Left lung (tissue), 14 donors: Measurements from ENCODE around the gene VPS25. TPM values are rescaled to one million over a fixed set of nuclear protein-coding genes. Genes with fewer than 3 reads are reported as not detected.

Experiments
- ATAC-seq: fragments of 200-7000 bp; cut with Tn5 transposase; one replicate; pipeline ENCODE4 v1.9.1; 2020; ENCODE audit warnings: moderate library complexity
- DNase-seq, 4 donors: peaks; one replicate each; pipeline ENCODE4 v3.0.0-alpha.2; 2013 to 2020
- H3K27ac ChIP-seq, 2 donors: fragments of 200-600 bp; sonication (generic) in 1 of 2; one replicate each; pipeline versions ENCODE4 v1.5.0 to v1.8.0; 2020 to 2021
- H3K27me3 ChIP-seq, 2 donors: fragments of 200-600 bp; sonication (generic) in 1 of 2; one replicate each; pipeline versions ENCODE4 v1.5.0 to v1.8.0; 2020 to 2021
- H3K36me3 ChIP-seq, 2 donors: fragments of 200-600 bp; sonication (generic) in 1 of 2; one replicate each; pipeline versions ENCODE4 v1.5.0 to v1.8.0; 2020 to 2021
- H3K4me1 ChIP-seq, 2 donors: fragments of 200-600 bp; one replicate each; pipeline ENCODE4 v1.8.0; 2021
- H3K4me3 ChIP-seq, 2 donors: fragments of 200-600 bp; sonication (generic) in 1 of 2; one replicate each; pipeline versions ENCODE4 v1.5.0 to v1.8.0; 2020 to 2021; ENCODE audit warnings: mild to moderate bottlenecking in 1 of 2
- H3K9me3 ChIP-seq, 2 donors: fragments of 200-600 bp; sonication (generic) in 1 of 2; one replicate each; pipeline versions ENCODE4 v1.5.0 to v1.8.0; 2020 to 2021
- CTCF ChIP-seq, 2 donors: fragments of 200-600 bp; sonication (generic) in 1 of 2; IDR thresholded peaks; one replicate each; pipeline versions ENCODE4 v1.5.0 to v1.8.0; 2021; ENCODE audit warnings: antibody characterized with exemption in 2 of 2
- intact Hi-C, 2 donors: fragments of 100-400 bp; cut with DNase I; formaldehyde crosslinking; loops; one replicate each; pipeline versions ENCODE4 v1.11.2 to v1.14.2; 2022
- long read RNA-seq, 12 donors: library from polyadenylated mRNA in 2 of 12; unstranded in 2 of 12; transcript quantifications; one replicate each; pipeline ENCODE4 v2.0.0 and lab custom pipeline, GENCODE V29; 2019 to 2026
- polyA plus RNA-seq, 6 donors: library from polyadenylated mRNA; unstranded; fragments of 120-200 nt; gene quantifications; one replicate each; pipeline ENCODE4 v1.2.1, GENCODE V29; 2013; ENCODE audit not compliant: insufficient read length in 6 of 6
- total RNA-seq, 2 donors: library from RNA; stranded (reverse); fragmentation: NEBNext Ultra II Directional; extraction: Animal tissue kit (Norgen Biotek cat#: 25700); gene quantifications; one replicate each; pipeline ENCODE4 v1.2.1, GENCODE V29; 2021
- donor health status: DM: no; HTN: yes; CAD: no.
- donor health status: DM: no; HTN: no; CAD: no.

VPS25 gene
- 10 to 100 TPM; 54.8 to 55.3 TPM for total RNA-seq
- polyA plus RNA-seq: 10 to 100 TPM; 62.1 to 72.7 (median 69.0) TPM
- long read RNA-seq, donor 1, transcript VPS25-201 (6 exons, 1,101 nt): major isoform, 43 of 44 reads
- long read RNA-seq, donor 1, partial matches to known transcripts: 0 of 44 reads
- long read RNA-seq, donor 1, other reads (novel, unspliced or antisense): 0 of 44 reads
- long read RNA-seq, donor 2, transcript VPS25-201 (6 exons, 1,101 nt): major isoform, 44 of 46 reads
- long read RNA-seq, donor 2, partial matches to known transcripts: 0 of 46 reads
- long read RNA-seq, donor 2, other reads (novel, unspliced or antisense): 0 of 46 reads
- long read RNA-seq, donor 3, transcript VPS25-201 (6 exons, 1,101 nt): major isoform, 38 of 41 reads
- long read RNA-seq, donor 3, partial matches to known transcripts: 0 of 41 reads
- long read RNA-seq, donor 3, other reads (novel, unspliced or antisense): 0 of 41 reads
- long read RNA-seq, donor 4, transcript VPS25-201 (6 exons, 1,101 nt): major isoform, 73 of 81 reads
- long read RNA-seq, donor 4, partial matches to known transcripts: 1 of 81 reads
- long read RNA-seq, donor 4, other reads (novel, unspliced or antisense): 3 of 81 reads
- long read RNA-seq, donor 5, transcript VPS25-201 (6 exons, 1,101 nt): major isoform, 39 of 78 reads
- long read RNA-seq, donor 5, partial matches to known transcripts: 39 of 78 reads
- long read RNA-seq, donor 5, other reads (novel, unspliced or antisense): 0 of 78 reads
- long read RNA-seq, donor 6, transcript VPS25-201 (6 exons, 1,101 nt): major isoform, 58 of 103 reads
- long read RNA-seq, donor 6, partial matches to known transcripts: 44 of 103 reads
- long read RNA-seq, donor 6, other reads (novel, unspliced or antisense): 0 of 103 reads
- long read RNA-seq, donor 7, transcript VPS25-201 (6 exons, 1,101 nt): major isoform, 36 of 55 reads
- long read RNA-seq, donor 7, partial matches to known transcripts: 17 of 55 reads
- long read RNA-seq, donor 7, other reads (novel, unspliced or antisense): 0 of 55 reads
- long read RNA-seq, donor 8, transcript VPS25-201 (6 exons, 1,101 nt): major isoform, 33 of 68 reads
- long read RNA-seq, donor 8, partial matches to known transcripts: 27 of 68 reads
- long read RNA-seq, donor 8, other reads (novel, unspliced or antisense): 5 of 68 reads
- long read RNA-seq, donor 9: 0 reads
- long read RNA-seq, donor 10, transcript VPS25-201 (6 exons, 1,101 nt): major isoform, 99 of 106 reads
- long read RNA-seq, donor 10, partial matches to known transcripts: 0 of 106 reads
- long read RNA-seq, donor 10, other reads (novel, unspliced or antisense): 3 of 106 reads
- long read RNA-seq, donor 11: 0 reads
- long read RNA-seq, donor 12, transcript VPS25-201 (6 exons, 1,101 nt): major isoform, 38 of 41 reads
- long read RNA-seq, donor 12, partial matches to known transcripts: 0 of 41 reads
- long read RNA-seq, donor 12, other reads (novel, unspliced or antisense): 0 of 41 reads

GRCh38 chr17:42773290-42774035 is at the start of gene VPS25:
Gene VPS25 (plus strand): TSS chr17:42773449. CDS start chr17:42773476, 27 bp downstream.
- Histone ChIP-seq H3K4me3 (peak within 1 kb of the TSS; percentile 63 to 76), H3K9me3 (no peaks in the 10 kb centered on the region), H3K27me3 (no peaks in the 10 kb centered on the region), H3K27ac (peak within 1 kb of the TSS; percentile 79 to 81), H3K4me1 (peaks cover 10 to 27% of the 10 kb centered on the region in 2 donors), H3K36me3 (peaks cover 0 to 38% of the 10 kb centered on the region in 2 donors)
- DNase-seq (peak; percentile 77 to 91 (median 83)), ATAC-seq (peak; percentile 99)
- TF ChIP-seq CTCF (IDR thresholded peaks at IDR 0.05): no peak
- intact Hi-C loops: no loop called here

- TF ChIP-seq CTCF (IDR thresholded peaks at IDR 0.05): no peak
- Histone ChIP-seq H3K9me3 (no peaks in the 10 kb centered on the region), H3K36me3 (peaks cover 0 to 100% of the 10 kb centered on the region in 2 donors), H3K27me3 (no peaks in the 10 kb centered on the region), H3K27ac (no peak overlapping the region), H3K4me1 (peaks cover 0 to 8% of the 10 kb centered on the region in 2 donors), H3K4me3 (no peak overlapping the region)
- no peak for DNase-seq
- intact Hi-C loops: loop anchor here in 1 of 2 donors (5.0 kb wide), 2 partner anchors 39 to 99 kb away; partner anchors contain the start of genes BECN1 and RAMP2
- ATAC-seq: no peak
Observed at GRCh38 chr17:42723636-42724035, 49.6 kb upstream of the VPS25 start.

DNA sequence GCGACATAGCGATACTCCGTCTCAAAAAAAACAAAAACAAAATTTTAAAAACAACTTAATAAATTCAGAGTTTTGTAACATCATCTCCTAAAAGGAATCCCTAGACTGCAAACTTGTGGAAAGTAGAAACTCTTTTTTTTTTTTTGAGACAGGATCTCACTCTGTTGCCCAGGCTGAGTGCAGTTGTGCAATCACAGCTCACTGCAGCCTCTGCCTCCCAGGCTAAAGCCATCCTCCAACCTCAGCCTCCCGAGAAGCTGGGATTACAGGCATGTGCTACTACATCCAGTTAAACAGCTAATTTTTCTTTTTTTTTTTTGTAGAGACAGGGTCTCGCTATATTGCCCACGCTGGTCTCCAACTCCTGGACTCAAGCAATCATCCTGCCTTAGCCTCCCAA is 48.1 kb upstream of the VPS25 start:
- H3K27me3 ChIP-seq: no peaks in the 10 kb centered on the region

More for the DNA sequence above, 48.1 kb upstream of the VPS25 start:
- no peak for TF ChIP-seq CTCF (IDR thresholded peaks at IDR 0.05)
- DNase-seq (no peak), ATAC-seq (no peak)
- H3K36me3 ChIP-seq: peaks cover 0 to 100% of the 10 kb centered on the region in 2 donors
- no peak overlapping the region for H3K27ac ChIP-seq
- intact Hi-C loops: no loop called here
- no peaks in the 10 kb centered on the region for H3K4me1 ChIP-seq
- no peaks in the 10 kb centered on the region for H3K9me3 ChIP-seq
- H3K4me3 ChIP-seq: no peak overlapping the region
